Dedifferentiated amniotic fluid mesenchymal stem cell (primary cell): ENCODE data around the gene RNF212B.

Experiments used
- DNase-seq: peaks from one replicate; pipeline ENCODE4 v3.0.0-alpha.2; 2016; ENCODE audit errors: extremely low spot score

RNF212B gene

GRCh38 chr14:23320584-23321571 lies 83.1 kb downstream of the RNF212B start, which contains the start of gene PABPN1:
TSS of gene PABPN1 (plus strand) at chr14:23321457. CDS start at chr14:23321470, 13 bp downstream.
- DNase-seq, result peak; percentile 100

- peak; percentile 31 for DNase-seq
Observed at GRCh38 chr14:23321572-23322547, 84.1 kb downstream of the RNF212B start.
